Measurements from ENCODE around the gene LBH.

The LBH gene

DNA sequence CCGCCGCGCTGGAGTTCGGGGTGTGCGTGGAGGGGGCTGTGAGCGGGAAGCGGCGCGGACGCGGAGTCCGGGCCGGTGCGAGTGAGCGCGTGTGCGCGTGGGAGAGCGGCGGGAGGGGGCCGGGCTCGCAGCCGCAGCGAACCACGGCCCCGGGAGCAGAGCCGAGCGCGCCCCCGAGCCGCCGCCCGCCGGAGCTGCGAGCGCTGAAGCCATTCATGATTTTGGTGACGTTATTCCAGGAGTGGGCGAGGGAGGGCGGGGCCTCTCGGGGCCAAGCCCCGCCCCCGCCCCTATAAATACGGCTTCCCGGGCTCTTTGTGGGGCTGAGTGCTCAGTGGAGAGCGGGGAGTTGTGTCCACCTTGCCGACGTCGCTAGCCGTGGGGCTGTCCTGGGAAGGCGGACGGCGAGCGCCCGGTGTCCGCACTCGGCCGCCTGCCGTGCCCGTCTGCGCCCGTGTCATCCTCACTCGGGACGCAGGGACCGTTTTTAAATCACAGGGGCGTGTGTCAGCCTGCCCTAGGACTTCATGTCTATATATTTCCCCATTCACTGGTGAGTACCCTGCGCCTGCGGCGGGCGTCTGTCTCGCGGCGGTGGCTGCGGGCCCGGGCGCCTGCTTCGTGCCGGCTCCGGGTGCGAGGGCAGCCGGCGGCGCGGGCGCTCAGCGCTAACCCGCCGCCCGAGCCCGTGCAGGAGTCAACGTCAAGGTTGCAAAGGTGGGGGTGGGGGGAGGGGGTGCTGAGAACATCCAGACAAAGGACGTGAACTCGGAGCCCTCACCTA lies at the start of gene LBH:
Gene LBH, plus strand, starts transcription at position 323 of the 784 bp plus-strand sequence. Its CDS starts 205 bp downstream, at position 528.
- DNase-seq: peak; percentile 87

DNA sequence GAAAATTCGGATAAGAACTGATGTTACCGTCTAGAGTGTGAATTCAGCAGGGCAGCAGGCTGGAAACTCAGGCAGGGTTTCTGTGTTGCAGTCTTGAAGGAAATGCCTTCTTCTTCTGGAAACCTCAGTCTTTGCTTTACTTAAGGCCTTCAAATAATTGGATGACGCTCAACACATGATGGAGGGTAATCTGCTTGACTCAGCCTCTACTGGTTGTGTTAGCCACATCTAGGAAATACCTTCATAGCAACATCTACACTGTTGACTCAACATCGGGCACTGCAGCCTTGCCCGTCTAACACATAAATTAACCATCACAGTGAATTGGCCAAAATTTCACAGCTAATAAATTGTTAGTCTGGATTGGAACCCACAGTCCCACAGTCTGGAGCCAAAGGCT lies 47.3 kb upstream of the LBH start:
- no peak for DNase-seq

DNA sequence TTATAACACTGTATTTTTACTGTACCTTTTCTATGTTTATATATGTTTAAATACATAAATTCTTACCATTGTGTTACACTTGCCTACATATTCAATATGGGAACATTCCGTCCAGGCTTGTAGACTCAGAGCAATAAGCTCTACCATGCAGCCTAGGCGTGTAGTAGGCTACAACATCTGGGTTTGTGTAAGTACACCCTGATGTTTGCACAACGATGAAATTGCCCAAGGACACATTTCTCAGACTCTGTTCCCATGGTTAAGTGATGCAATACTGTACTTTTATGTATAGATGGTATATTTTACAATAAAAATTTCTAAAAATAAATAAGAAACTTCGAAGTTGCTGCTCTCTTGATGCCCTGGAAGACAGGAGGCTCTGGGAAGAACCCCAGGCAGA lies 46.2 kb upstream of the LBH start:
- no peak for DNase-seq

DNA sequence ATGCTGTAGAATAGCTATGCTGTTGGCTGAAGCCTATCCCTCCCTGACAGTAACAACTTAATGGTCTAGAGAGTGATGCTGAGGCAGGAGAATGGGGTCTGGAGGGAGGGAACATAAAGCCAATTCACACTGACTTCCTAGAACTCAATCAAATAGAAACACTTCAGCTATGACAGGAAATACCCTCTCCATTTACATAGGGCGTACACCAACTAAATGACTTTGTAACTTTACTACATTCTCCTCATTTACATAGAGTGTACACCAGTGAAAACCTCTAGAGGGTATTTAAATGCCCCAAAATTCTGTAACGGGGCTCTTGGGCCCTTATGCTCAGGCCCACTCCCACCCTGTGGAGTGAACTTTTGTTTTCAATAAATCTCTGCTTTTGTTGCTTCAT lies 43.0 kb upstream of the LBH start:
- DNase-seq: peak; percentile 19

DNA sequence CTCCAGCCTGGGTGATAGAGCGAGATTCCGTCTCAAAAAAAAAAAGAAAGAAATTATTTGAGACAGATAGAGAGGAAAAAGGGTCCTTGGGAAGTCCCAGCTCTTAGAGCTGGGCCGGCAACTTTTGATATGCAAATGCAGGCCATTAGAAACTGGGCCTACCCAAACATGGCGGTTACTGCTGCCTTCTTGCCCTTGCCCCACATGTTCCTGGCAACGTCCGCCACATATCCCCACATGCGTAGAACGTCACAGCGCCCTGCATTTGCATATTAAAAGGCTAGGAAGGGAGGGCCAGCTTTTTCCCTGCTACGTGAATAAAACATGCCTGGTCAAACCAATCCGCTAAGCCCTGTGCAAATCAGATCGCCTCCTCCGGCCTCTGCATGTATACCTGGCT lies 40.7 kb upstream of the LBH start:
- DNase-seq: no peak

DNA sequence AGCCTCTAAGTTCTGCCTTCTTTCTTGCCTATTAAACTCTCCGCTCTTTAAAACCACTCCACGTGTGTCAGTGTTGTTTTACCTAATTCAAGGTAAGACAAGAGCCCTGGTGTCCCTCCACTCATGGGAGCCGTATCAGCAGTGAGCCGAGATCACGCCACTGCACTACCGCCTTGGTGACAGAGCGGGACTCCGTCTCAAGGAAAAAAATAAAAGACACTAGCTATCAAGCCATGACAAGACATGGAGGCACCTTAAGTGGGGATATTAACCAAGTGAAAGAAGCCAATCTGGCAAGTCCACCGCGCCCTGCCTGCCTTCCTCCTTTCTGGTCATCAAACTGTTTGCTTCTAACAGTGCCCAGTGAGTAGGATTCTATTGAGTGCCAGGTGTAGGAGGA lies 40.2 kb upstream of the LBH start:
- DNase-seq: no peak

DNA sequence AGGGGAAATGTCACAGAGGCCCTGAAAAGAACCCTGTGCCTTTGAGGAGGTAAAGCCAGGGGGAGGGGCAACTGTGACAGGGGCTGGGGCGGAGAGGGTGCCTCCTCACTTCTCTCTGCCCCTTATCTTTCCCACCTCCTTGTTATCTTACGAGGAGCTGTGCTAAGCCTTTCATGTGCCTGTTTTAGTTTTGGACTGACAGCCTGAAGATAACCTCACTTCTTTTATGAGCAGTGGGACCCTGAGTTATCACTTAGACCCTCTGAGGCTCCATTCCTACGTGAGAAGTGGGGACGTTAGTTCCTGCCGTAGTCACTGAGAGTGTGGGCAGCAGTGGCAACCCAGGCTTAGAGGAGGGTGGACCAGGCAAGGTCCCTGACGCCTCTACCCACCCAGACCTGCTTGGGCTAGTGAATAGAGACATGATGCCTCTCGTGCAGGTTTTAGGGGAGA lies 39.5 kb upstream of the LBH start:
- DNase-seq: peak; percentile 98

DNA sequence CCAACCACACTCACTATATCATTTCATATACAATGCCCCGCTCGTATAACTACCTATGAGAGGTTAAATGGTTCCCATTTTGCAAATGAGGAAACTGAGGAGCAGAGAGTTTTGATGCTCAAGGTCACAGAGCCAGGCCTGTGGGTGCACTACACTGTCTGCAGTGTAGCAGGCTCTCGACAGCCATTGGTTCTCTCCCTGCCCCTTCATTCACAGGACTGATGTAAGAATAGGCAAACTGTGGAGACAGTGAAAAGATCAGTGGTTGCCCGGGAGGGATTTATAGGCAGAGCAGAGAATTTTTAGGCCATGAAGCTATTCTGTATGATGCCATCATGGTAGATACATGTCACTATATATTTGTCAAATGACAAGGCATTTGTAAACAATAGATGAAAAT lies 39.0 kb upstream of the LBH start:
- peak; percentile 66 for DNase-seq

DNA sequence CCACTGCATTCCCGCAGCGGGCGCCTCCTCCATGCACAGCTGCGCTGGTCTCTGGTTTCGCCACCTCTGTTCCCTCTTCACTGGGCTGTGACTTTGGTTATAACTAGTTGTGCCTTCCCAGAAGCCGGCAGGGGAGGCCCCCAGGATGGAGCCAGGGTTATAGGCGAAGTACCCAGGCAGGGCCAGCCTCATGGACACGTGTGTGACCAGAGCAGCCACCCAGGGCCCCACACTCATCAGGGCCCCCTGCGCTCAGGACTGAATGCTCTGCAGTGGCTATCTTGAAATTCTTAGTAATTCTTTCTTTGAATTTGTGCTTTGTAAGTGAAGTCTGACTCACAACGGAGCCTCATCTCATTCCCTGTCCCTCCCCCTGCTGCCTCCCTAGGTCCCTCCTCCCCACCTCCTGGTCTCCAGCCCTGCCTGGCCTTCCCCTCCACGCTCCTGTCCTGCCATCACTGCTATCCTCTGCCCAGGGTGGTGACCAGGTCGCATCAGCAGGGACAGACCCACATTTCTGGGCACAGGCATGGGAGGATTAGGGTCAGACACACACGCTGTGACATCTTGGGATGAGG lies 38.1 kb upstream of the LBH start:
- DNase-seq: no peak

DNA sequence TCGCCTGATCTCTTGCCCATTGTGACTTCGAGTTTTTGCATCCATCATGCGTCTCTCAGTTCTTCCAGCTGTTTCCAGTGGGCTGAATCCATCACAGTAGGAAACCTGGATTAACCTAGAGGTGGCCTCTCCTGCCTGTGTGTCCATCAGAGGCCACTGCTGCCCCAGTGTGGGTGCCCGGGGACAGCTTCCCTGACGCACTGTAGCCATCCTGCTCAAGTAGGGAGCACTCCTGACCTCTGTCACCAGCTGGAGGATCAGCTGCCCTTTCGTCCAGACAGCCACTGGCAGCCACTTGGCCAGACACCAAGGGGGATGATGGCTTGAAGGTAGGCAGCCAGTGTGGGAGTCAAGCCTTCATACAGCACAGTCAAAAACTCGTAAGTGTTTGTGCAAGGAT lies 36.9 kb upstream of the LBH start:
- DNase-seq: no peak

DNA sequence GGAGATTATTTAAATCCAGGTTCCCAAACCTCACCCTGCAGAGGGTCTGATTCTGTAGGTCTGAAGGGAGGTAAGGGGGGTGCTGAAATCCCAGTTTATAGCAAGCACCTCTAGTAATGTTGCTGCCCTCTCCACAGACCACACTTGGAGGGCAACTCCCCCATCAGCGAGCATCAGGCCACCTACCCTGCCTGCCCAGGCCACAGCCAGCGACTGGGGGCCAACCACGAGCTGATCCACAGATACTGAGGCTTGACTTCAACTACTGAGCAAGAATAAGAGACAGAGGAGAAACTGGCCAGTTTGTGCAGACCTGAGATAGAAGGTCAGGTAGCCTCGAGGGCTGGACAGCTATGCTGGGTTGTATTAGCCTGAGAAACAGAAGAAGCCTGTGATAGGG lies 36.3 kb upstream of the LBH start:
- peak; percentile 56 for DNase-seq

DNA sequence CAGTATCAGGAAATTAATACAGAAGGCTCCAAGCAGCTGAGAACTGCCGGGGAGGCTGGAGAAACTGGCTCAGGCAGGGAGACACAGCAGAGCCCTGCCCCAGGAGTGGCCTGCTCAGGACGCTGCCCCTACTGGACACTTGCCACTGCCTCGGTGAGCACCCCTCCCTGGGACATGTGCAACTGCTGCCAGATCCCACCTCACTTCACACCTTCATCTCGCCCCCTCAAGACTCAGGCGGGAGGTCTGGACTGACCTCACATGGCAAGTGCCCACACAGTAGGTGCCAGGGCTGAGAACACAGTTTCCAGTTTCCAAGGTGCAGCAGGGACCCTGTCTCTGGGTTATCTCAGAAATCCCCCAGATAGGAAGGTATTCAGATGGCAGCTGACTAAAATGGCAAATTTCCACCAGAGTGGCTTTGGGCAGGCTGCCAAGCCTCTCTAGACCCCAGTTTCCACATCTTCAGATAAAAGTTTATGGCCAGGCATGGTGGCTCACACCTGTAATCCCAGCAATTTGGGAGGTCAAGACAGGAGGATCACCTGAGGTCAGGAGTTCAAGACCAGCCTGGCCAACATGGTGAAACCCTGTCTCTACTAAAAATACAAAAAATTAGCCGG lies 33.7 kb upstream of the LBH start:
- DNase-seq: peak; percentile 61

DNA sequence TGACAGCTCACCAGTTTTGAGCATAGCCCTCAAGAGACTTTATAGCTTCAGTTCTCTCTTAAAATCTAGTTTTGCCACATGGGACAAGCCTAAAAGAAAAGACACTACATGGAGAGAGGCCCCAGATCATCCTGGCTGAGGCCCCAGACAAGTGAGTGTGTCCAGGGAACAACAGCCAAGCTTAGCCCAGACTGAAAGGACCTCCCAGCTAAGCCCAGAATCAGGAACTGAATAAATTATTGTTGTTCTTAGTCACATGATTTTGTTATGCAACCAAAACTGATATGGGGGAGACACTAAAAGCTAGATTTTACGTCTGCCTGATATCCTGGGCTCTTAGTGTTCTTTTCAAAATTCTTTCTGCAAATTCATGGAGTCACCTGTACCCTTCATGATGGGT lies 29.3 kb upstream of the LBH start:
- DNase-seq: peak; percentile 21

DNA sequence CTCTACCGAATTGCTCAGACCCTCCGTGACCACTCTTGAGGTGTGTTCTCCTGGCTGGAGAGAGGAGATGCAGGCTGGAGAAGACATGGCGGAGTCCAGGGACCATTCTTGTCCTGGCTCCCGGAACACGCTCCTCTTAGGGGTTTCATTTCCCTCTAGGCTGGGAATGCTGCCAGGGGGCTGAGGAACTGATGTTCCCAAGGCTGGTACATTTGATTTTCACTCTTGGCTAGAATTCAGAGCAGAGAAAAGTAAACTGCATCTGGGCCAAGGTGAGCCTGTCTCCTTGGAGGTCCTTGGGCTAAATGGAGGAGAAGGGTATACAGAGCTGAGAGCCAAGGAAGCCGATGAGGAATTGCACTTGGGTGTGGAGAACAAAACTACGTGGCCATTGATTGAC lies 28.2 kb upstream of the LBH start:
- DNase-seq: no peak

DNA sequence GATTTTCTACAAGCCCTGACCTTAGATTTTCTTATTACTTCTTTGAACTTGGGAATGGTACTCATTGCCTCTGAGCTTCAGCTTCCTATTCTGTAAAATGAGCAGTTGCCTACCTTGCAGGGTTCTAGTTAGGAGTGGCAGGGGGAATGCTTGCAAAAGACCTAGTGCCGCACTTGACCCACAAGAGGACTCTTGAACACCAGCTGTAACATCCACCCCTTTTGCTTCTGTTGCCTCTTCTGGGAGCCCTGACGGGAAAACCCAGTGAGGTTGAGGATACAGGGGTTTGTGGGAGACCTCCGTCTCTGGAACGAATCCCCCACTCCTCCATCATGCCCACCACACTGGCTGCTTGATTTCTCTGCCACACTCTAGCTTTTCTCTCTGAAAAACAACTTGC lies 27.1 kb upstream of the LBH start:
- no peak for DNase-seq

DNA sequence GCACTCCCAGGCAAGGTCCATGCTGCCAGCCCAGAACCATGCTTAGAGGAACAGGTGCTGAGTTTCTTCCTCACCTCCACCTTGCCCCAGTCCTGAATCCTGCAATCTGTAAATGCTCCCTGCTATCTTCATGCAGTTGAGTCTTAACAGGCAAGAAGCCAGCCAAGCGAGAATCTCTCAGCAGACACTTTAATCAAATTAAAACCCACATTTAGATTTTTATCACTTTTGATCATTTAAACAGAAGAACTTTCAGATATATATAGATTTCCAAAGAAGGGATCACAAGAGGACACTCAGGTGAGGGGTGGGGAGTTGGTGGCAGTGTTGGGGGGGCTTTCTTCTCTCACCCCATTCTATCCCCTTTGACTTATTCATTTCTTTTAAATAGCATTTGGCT lies 25.9 kb upstream of the LBH start:
- DNase-seq: no peak

DNA sequence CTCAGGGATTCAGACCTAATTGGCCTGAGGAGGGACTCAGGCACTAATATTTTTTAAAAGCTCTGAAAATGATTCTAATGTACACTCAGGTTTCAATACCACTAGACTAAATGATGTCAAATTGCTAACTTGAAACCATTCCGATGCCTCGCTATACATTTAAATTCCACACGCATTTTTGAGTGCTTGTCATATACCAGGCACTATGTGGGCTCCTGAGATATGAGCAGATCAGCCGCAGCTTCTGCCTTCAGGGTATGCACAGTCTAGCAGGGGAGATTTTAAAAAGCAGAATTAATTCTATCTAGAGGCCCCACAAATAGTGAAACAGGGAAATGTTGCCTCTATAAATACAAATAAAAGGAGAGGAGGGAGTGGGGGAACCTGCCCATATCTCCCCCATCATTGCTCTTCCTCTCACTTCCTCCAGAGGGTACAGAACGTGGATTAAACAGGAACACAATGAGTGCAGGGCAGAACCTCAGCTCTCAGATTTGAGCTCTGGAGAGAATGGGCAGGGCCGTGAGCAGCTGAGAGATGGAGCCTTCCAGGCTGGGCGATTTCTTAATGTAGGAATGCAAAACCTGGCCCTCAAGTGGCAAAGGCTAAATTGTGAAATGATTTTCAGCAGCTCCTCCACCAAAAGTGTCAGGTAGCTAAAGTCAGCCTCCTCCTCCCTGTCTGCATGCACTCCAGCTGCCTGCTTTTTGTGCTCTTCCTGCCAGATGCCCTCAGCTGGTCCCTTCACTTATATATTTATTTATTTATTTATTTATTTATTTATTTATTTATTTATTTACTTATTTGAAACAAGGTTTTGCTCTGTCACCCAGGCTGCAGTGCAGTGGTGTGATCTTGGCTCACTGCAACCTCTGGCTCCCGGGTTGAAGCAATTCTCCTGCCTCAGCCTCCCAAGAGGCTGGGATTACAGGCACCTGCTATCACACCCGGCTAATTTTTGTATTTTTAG lies 24.6 kb upstream of the LBH start:
- no peak for DNase-seq

DNA sequence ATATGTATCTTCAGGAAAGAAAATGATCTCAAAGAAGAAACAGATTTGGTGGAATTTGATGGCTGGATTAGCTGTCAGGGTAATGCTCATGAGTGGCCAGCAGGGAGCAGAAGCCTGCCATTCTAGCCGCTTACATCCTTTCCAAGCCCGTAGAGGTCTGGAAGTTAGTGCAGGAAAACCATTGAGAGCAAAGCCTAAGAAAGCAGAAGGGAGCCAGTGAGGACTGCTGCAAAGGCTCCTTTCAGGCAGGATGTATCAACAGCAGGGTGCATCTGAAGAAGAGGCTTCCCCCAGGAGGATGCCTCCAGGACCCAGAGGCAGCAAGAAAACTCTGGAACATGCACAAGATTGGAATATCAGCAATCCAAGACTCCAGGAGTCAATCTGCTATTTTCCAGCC lies 22.9 kb upstream of the LBH start:
- DNase-seq: peak; percentile 75

DNA sequence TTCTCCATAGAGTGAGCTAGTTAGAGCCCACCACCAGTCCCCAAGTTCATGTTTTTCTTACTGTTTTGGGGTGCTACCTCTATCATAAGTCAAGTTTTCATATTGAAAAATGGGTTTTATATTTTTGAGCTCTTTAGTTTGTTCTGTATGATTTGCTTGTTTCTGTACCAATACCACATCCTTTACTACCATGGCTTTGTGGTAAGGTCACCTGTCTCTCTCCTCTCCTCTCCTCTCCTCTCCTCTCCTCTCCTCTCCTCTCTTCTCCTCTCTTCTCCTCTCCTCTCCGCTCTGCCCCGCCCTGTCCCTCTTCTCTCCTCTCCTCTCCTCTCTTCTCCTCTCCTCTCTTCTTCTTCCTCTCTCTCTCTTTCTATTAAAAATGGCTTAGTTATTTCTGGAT lies 22.1 kb upstream of the LBH start:
- no peak for DNase-seq

DNA sequence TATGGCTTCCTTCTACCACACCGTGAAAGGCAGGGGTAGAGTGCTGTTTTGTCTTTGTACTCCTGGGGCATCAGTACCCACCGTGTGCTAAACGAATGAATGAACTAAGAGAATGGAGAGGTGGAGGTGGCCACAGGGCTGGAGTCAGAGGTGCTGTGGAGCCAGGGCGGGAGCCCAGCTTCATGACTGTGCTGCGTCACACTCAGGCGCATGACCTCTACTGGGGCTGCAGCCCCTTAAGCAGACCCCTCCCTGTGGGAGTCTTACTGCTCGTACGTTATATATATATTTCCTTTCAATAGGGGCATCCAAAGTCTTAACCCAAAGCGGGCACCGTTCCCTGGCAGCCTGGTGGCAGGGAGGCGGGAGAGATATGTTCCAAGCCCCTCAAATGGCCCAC lies 18.0 kb upstream of the LBH start:
- no peak for DNase-seq

DNA sequence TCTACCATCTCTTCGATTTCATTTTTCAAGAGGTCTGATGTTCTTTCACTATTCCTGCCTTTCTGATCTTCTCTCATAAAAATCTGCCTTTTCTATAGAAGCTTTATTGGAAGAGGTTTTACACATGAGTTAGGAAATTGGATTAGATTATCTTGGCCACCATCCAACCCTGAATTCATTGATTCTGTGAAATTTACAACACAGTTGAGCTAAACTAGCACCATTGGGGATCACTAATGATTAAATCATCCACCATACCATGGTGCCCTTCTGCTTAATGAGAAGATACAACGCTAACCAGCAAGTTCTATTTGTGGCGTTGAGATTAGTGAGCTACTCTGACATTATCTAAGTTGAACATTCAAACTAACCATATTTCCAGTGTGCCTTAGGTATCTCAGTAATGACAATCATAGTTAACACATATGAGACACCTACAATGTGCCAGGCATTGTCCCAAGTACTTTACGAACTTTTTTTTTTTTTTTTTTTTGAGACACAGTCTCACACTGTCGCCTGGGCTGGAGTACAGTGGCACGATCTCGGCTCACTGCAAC lies 17.3 kb upstream of the LBH start:
- DNase-seq: peak; percentile 81

DNA sequence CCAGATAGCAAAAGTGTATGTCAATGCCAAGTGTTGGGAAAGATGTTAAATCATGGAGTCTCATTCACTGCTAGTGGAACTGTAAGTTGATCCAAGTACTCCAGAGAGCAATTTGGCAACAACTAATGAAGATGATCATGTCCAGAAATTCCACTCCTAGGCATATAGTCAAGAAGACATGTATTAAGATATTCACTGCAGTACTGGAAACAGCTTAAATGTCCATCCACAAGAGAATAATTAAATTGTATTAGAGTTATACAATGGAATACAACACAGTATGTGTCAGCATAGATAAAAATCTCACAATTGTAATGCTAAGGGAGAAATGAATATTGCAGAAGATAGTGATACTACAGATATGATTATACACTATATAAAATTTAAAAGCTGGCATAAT lies 15.2 kb upstream of the LBH start:
- no peak for DNase-seq
